ENCODE results near the gene BCAS1. TPM values are rescaled to one million over a fixed set of nuclear protein-coding genes. Genes with fewer than 3 reads are reported as not detected.
A peak's percentile ranks its signal among the peaks of the same experiment; 100 is the strongest.

BCAS1 gene
- polyA plus RNA-seq, 4 donors = 0.66 to 6.2 (median 4.4) TPM

- DNase-seq (ENCODE audit: low read depth in 4 of 4, low spot score in 3 of 4) = no peak
Observed at GRCh38 chr20:53947501-53948195, 122.7 kb downstream of the BCAS1 start.

DNA sequence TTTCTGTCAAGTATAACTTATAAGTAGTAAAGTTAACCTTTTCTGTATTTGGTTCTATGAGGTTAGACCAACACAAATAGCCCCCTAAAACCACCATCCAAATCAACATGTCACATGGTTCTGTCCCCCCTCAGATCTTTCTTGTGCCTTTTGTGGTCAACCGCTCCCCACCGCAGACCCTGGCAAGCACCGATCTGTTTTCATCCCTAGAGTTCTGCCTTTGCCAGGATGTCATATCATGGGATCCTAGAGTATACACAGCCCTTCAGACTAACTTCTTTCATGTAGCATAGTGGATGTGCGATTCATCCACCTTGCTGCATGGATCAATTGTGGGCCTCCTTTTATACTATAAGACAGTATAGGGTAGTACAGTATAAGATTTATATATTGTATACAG is 124.3 kb downstream of the BCAS1 start:
- no peak for DNase-seq (ENCODE audit: low read depth in 4 of 4, low spot score in 3 of 4)

DNA sequence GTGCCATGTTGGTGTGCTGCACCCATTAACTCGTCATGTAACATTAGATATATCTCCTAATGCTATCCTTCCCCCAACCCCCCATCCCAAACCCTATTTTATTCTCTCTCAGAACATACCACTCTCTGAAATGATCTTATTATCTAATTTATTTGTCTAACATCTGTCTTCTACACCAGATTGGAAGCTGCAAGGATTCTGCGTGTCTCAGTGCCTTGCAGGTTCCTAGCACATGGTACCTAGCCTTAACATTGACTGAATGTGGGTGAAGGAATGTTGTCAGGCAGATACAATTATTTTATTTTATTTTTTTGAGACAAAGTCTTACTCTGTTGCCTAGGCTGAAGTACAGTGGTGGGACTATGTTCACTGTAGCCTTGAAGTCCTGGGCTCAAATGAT is 124.9 kb downstream of the BCAS1 start:
- DNase-seq (ENCODE audit: low read depth in 4 of 4, low spot score in 3 of 4) = no peak

- no peak for DNase-seq (ENCODE audit: low read depth in 4 of 4, low spot score in 3 of 4)
Observed at GRCh38 chr20:53944796-53945195, 125.6 kb downstream of the BCAS1 start.

- DNase-seq (ENCODE audit: low read depth in 4 of 4, low spot score in 3 of 4) = no peak
Observed at GRCh38 chr20:53943522-53944291, 126.7 kb downstream of the BCAS1 start.

GRCh38 chr20:53942973-53943372 is 127.4 kb downstream of the BCAS1 start:
- DNase-seq (ENCODE audit: low read depth in 4 of 4, low spot score in 3 of 4) = no peak

DNA sequence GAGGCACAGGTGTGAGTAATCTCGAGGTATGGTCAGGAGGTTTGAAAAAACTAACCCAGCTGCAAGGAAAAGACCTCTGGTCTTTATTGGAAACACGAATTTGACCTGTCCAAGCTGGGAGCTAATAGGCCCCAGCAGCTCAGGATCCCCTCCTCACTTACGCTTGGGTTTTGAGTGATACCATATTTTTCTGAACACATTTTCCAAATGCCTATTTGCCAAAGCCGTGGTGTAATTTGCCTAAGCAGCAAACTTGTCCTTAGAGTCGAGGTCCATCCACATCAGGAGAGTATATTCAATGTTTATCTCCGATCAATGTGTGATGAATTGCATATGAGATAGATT is 128.0 kb downstream of the BCAS1 start:
- DNase-seq (ENCODE audit: low read depth in 4 of 4, low spot score in 3 of 4) = no peak

- no peak for DNase-seq (ENCODE audit: low read depth in 4 of 4, low spot score in 3 of 4)
Observed at GRCh38 chr20:53941680-53942471, 128.5 kb downstream of the BCAS1 start.

DNA sequence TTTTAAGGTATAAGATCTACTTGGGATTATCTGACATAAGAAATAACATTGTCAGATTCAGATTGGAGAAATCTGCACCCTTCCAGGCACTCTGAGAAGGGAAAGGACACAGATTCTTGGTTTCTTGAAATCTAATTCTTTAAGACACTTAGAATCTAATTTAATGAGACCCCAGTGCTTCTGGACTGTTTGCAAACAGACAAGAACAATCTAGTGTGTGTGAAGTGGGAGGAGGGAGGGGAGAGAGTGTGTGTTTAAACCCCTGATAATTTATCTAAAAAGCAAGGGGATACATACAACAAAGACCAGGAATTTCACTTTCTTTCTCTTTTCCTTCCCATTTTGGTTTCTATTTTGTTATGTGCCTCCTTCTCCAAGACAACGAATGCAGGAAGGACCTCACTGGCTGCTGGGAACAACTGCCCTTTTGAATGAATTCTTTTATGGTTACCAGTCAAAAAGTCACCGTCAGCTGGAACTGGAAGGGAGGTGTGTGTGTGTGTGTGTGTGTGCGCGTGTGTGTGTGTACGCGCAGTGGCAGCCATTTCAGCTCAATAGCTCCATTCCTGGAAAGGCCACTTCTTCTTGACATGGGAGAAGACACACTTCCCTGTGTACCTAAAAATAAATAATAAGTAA is 129.4 kb downstream of the BCAS1 start:
- no peak for DNase-seq (ENCODE audit: low read depth in 4 of 4, low spot score in 3 of 4)

- no peak for DNase-seq (ENCODE audit: low read depth in 4 of 4, low spot score in 3 of 4)
Observed at GRCh38 chr20:53940360-53940702, 130.1 kb downstream of the BCAS1 start.

DNA sequence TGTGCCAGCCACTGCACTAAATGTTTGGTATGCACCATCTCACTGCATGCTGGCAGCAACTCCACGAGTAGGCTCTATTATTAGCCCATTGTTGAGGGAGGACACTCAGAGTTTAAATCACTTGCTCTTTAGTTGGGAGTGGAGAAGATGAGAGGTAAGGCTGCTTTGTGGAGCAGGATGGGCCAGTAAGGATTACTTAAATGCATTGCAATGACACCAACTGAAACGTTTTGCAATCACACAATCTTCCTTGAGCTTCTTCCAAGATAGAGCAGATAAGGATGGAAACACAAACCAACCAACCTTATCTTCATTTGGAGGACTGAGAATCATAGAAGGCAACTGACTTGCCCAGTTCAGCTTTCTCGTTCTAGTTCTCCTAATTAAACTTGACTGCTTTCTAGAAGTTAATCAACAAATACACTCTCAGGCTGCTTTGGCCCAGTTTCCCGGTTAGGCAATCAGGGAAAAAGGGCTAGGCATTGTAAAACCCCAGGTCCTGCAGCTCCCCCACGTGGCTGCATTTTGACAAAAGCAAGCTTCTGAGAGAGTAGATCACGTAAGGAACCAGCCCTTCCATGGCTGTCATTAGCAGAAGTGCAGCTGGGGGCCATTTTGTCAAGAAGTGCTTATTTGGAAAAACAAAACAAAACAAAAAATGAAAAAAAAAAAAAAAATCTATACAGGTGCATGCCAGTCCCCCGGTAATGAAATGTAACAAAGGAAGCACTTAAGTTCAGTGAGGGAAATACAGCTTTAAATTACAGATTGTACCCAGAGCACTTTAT is 130.6 kb downstream of the BCAS1 start:
- DNase-seq (ENCODE audit: low read depth in 4 of 4, low spot score in 3 of 4) = peak in 3 of 4 donors; percentile 80 to 89 (median 88)

DNA sequence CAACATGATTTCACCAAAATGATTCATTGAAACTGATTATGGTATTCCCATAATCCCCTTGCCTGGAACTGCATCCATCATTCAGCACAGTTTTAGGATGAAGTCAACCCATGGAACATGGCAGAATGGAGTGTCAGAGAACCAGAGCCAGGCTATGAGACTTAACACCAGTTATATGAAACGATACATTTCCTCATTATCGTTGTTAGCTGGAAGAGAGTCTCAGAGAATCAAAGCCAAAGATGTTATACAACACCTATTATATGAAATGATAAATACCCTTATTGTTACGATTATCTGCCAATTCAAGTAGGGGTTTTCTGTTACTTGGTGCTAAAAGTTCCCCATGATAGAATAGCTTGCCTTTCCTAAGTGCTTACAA is 131.2 kb downstream of the BCAS1 start:
- no peak for DNase-seq (ENCODE audit: low read depth in 4 of 4, low spot score in 3 of 4)

DNA sequence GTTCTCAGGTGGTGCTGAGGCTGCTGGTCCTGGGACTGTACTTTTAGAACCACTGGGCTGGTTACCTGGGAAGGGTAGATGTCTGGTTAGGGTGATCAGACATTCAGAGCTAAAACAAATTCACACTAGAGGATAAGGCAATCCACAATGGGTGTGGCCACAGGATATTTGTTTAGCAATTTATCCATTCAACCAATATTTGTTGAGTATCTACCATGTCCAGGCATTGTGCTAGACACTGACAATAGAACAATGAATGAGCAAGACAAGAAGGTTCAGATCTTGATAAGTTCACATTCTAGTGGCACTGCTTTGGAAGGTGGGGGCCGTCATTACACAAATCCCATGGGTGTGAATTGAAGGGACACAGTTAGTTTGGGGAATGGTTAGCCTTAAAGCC is 131.7 kb downstream of the BCAS1 start:
- no peak for DNase-seq (ENCODE audit: low read depth in 4 of 4, low spot score in 3 of 4)

- DNase-seq (ENCODE audit: low read depth in 4 of 4, low spot score in 3 of 4) = no peak
Observed at GRCh38 chr20:53937929-53938367, 132.4 kb downstream of the BCAS1 start.

GRCh38 chr20:53937339-53937741 is 133.1 kb downstream of the BCAS1 start:
- no peak for DNase-seq (ENCODE audit: low read depth in 4 of 4, low spot score in 3 of 4)

DNA sequence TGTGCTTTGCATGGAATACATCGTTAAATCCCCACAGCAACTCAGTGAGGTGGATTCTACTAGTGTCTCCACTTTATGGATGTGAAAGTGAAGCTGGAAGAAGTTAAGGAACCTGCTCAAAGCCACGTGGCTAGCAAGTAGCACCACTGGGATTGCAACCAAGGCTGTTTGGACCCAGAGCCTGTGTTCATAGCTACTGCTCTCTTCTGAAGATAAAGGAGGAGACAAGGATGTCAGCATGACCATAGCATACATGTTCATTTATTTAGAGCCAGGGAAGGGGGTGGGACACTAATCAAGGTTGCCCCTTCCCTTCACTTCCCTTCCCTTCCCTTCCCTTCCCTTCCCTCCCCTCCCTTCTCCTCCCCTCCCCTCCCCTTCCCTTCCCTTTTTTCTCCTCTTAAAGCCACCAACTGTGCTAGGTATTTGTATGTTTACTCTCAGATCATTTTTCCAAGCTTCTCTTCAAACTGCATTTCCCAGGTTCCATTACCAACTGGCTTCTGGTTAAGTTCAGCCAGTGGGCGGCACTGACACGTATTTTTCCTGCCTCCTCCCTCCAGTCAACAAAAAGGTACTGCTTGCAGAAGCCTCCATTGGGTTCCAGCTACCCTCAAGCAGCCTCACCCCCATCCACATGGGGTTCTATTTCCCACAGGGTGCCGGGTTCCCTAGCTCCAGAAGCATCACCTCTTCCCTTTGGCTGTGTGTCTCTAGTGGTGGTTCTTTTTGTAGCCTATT is 134.9 kb downstream of the BCAS1 start:
- no peak for DNase-seq (ENCODE audit: low read depth in 4 of 4, low spot score in 3 of 4)

DNA sequence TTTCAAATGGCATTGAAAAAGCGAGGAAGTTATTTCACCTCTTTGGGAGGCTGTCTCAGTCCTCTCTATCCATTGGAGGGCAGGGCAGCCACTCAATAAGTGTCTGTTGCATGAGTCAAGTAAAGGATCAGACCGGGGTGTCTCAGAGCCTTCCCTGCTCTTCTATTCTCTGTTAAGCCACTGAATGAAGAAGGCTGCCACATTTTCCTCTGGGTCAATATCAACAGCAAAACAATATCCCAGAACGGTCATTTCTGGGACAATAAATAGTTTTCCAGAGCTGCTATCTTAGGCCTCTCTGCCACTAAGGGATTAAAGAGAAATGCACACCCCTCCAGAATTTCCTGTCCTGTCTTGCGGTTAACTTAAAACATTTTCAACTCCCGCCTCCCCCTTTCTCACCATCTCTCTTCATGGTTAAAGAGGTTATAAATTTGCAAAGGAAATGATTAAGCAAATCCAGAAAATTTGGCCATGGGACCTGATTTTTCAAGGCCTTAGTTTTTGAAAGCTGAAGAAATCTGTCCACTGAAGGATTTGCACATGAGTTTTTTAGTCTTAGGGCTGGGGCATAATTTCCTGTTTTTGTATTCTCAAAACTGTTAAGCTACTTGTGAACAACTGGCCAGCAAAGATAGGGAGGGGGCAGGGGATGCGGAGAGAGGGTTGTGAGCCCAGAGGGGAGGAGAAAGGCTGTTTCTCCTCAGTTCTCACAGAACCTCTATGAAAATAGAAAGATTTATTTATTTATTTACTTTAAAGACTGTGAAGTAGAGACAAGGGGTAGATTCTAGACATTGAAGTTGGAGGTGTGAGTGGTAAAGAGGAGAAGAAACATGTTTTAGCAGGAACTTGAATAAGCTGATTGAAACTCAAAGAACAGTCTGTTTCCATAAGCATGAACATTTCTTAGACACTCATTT is 135.7 kb downstream of the BCAS1 start:
- no peak for DNase-seq (ENCODE audit: low read depth in 4 of 4, low spot score in 3 of 4)

DNA sequence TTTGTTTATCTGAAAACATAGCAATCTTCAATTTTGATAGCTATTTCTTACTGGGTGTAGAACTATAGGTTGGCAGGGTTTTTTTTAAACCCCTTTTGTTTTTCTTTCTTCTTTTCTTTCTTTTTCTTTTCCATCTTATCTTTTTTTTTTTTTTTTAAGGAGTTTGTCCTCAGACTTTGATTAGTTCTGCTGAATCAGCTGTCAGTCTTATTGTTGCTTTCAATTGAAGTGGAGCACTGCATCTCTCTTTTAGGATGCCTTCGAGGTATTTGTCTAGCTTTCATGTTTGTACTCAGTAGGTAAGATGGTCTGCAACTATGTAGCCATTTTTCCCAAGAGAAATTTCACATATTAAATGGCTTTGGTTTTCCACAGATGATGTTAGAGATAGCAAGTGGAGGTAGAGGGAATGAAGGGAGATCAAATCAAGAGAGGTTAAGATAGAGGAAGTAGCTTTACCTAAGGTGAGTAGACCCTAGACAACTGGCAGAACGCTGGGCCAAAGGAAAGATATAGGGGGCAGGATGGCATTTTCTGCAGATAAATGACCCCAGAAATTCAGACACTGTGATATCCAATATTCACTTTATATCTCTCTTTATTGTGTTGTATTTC is 137.1 kb downstream of the BCAS1 start:
- DNase-seq (ENCODE audit: low read depth in 4 of 4, low spot score in 3 of 4) = no peak

Measured in left renal pelvis (tissue), 4 donors.